Measurements from ENCODE around the gene EPB41L1.

- no peak for TF ChIP-seq CTCF (conservative IDR thresholded peaks at IDR 0.05; ENCODE audit: low read depth, low read length)
- no peak for TF ChIP-seq EZH2 (IDR thresholded peaks at IDR 0.05; ENCODE audit: borderline replicate concordance, low read depth, low read length, poor library complexity, severe bottlenecking)
Observed at GRCh38 chr20:36254076-36254475, 99.5 kb downstream of the EPB41L1 start.
